Neural progenitor cell (in vitro differentiated cells): ENCODE results near the gene VWA3A. TPM values are rescaled to one million over a fixed set of nuclear protein-coding genes. Genes with fewer than 3 reads are reported as not detected.

Source experiments
- DNase-seq: peaks from one replicate; pipeline ENCODE4 v3.0.0-alpha.2; 2016; ENCODE audit warnings: low spot score
- H2AFZ ChIP-seq: fragments of 200-600 bp; sonication (generic); replicated peaks from 2 replicates; pipeline ENCODE4 v1.6.1; 2016; ENCODE audit warnings: antibody characterized with exemption
- H3F3A ChIP-seq: fragments of 200-600 bp; sonication (generic); 2 replicates; pipeline ENCODE4 v1.6.1; 2016; ENCODE audit warnings: antibody characterized with exemption, low read depth
- H3K27ac ChIP-seq: fragments of 200-600 bp; sonication (generic); 2 replicates; pipeline ENCODE4 v1.5.1; 2016; ENCODE audit warnings: mild to moderate bottlenecking
- H3K27me3 ChIP-seq: fragments of 200-600 bp; sonication (generic); 2 replicates; pipeline ENCODE4 v1.6.1; 2016; ENCODE audit warnings: mild to moderate bottlenecking, moderate library complexity
- H3K36me3 ChIP-seq: fragments of 200-600 bp; sonication (generic); 2 replicates; pipeline ENCODE4 v1.5.1; 2016
- H3K4me1 ChIP-seq: fragments of 200-600 bp; sonication (generic); 2 replicates; pipeline ENCODE4 v1.6.1; 2016; ENCODE audit warnings: mixed run types
- H3K4me2 ChIP-seq: fragments of 200-600 bp; sonication (generic); 2 replicates; pipeline ENCODE4 v1.6.1; 2016
- H3K4me3 ChIP-seq: fragments of 200-600 bp; sonication (generic); 2 replicates; pipeline ENCODE4 v1.5.1; 2016
- H3K79me2 ChIP-seq: fragments of 200-600 bp; sonication (generic); 2 replicates; pipeline ENCODE4 v1.6.1; 2016; ENCODE audit warnings: low read depth
- H3K9ac ChIP-seq: fragments of 200-600 bp; sonication (generic); 2 replicates; pipeline ENCODE4 v1.6.1; 2016
- H3K9me3 ChIP-seq: fragments of 200-600 bp; sonication (generic); 2 replicates; pipeline ENCODE4 v1.5.1; 2016; ENCODE audit warnings: low read depth
- H4K20me1 ChIP-seq: fragments of 200-600 bp; sonication (generic); 2 replicates; pipeline ENCODE4 v1.6.1; 2016; ENCODE audit warnings: low read depth
- H3K27ac Mint-ChIP-seq: 3 replicates; pipeline ENCODE4 v1.8.0; 2021; ENCODE audit warnings: mixed read lengths
- H3K27me3 Mint-ChIP-seq: 2 replicates; pipeline ENCODE4 v1.8.0; 2022; ENCODE audit warnings: low read depth, mild to moderate bottlenecking, inconsistent platforms, moderate library complexity, mixed read lengths; ENCODE audit not compliant: insufficient read depth
- H3K36me3 Mint-ChIP-seq: 3 replicates; pipeline ENCODE4 v1.8.0; 2021; ENCODE audit warnings: mixed read lengths
- H3K4me1 Mint-ChIP-seq: 3 replicates; pipeline ENCODE4 v1.8.0; 2021; ENCODE audit warnings: mixed read lengths
- H3K4me3 Mint-ChIP-seq: 3 replicates; pipeline ENCODE4 v1.8.0; 2021; ENCODE audit warnings: mild to moderate bottlenecking, moderate library complexity, mixed read lengths
- H3K9me3 Mint-ChIP-seq: 3 replicates; pipeline ENCODE4 v1.8.0; 2020; ENCODE audit warnings: mixed read lengths
- EZH2 ChIP-seq: fragments of 200-600 bp; sonication (generic); IDR thresholded peaks from 2 replicates; pipeline ENCODE4 v1.6.1; 2017; ENCODE audit warnings: antibody characterized with exemption, mild to moderate bottlenecking, moderate library complexity
- EZH2phosphoT487 ChIP-seq: fragments of 200-600 bp; sonication (generic); IDR thresholded peaks from 2 replicates; pipeline ENCODE4 v1.6.1; 2017; ENCODE audit warnings: antibody characterized with exemption
- total RNA-seq: library from RNA; depleted of rRNA; stranded (reverse); fragments of >200 nt; gene quantifications from 2 replicates; pipeline ENCODE4 v1.2.3, GENCODE V29; 2015; ENCODE audit warnings: low replicate concordance
- TF ChIP-seq, protein P1 (sequence below): fragments of 200-600 bp; sonication (generic); IDR thresholded peaks from 2 replicates; pipeline ENCODE4 v1.5.1; 2017; ENCODE audit warnings: antibody characterized with exemption, mild to moderate bottlenecking

The VWA3A gene
- total RNA-seq, 1 donor from 2014 or later = 1.0 TPM

GRCh38 chr16:22191532-22192260 is 99.4 kb downstream of the VWA3A start:
- H3K27me3 Mint-ChIP-seq = peaks cover 20% of the 10 kb centered on the region
- Histone ChIP-seq H3K27me3 (peaks cover 16% of the 10 kb centered on the region), H3K79me2 (no peaks in the 10 kb centered on the region), H3F3A (peaks cover 12% of the 10 kb centered on the region), H3K9me3 (no peaks in the 10 kb centered on the region), H3K9ac (no peak overlapping the region), H3K4me3 (peak overlapping the region; percentile 70), H3K4me2 (peak overlapping the region; percentile 70), H3K4me1 (peaks cover 4% of the 10 kb centered on the region), H2AFZ (peak overlapping the region; percentile 26), H3K27ac (no peak overlapping the region), H3K36me3 (no peaks in the 10 kb centered on the region), H4K20me1 (peaks cover 10% of the 10 kb centered on the region)
- no peak for TF ChIP-seq EZH2phosphoT487
- TF ChIP-seq, protein P1, sequence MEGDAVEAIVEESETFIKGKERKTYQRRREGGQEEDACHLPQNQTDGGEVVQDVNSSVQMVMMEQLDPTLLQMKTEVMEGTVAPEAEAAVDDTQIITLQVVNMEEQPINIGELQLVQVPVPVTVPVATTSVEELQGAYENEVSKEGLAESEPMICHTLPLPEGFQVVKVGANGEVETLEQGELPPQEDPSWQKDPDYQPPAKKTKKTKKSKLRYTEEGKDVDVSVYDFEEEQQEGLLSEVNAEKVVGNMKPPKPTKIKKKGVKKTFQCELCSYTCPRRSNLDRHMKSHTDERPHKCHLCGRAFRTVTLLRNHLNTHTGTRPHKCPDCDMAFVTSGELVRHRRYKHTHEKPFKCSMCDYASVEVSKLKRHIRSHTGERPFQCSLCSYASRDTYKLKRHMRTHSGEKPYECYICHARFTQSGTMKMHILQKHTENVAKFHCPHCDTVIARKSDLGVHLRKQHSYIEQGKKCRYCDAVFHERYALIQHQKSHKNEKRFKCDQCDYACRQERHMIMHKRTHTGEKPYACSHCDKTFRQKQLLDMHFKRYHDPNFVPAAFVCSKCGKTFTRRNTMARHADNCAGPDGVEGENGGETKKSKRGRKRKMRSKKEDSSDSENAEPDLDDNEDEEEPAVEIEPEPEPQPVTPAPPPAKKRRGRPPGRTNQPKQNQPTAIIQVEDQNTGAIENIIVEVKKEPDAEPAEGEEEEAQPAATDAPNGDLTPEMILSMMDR = no peak
- TF ChIP-seq EZH2 = no peak
- H3K4me1 Mint-ChIP-seq = peaks cover 29% of the 10 kb centered on the region
- no peak for DNase-seq
- H3K27ac Mint-ChIP-seq = no peak overlapping the region
- peaks cover 4% of the 10 kb centered on the region for H3K36me3 Mint-ChIP-seq
- peak overlapping the region; percentile 91 for H3K4me3 Mint-ChIP-seq
- H3K9me3 Mint-ChIP-seq = peaks cover 6% of the 10 kb centered on the region

GRCh38 chr16:22192261-22193062 is 100.1 kb downstream of the VWA3A start:
- Mint-ChIP-seq H3K4me3 (peak overlapping the region; percentile 91), H3K4me1 (peaks cover 29% of the 10 kb centered on the region), H3K36me3 (peaks cover 4% of the 10 kb centered on the region), H3K27me3 (peaks cover 24% of the 10 kb centered on the region), H3K27ac (no peak overlapping the region), H3K9me3 (peaks cover 6% of the 10 kb centered on the region)
- Histone ChIP-seq H2AFZ (peak overlapping the region; percentile 45), H3K27ac (no peak overlapping the region), H3F3A (peaks cover 15% of the 10 kb centered on the region), H4K20me1 (peaks cover 10% of the 10 kb centered on the region), H3K4me2 (peak overlapping the region; percentile 70), H3K79me2 (no peaks in the 10 kb centered on the region), H3K27me3 (peaks cover 16% of the 10 kb centered on the region), H3K9me3 (no peaks in the 10 kb centered on the region), H3K36me3 (no peaks in the 10 kb centered on the region), H3K4me3 (no peak overlapping the region), H3K9ac (no peak overlapping the region), H3K4me1 (peaks cover 4% of the 10 kb centered on the region)
- peak; percentile 50 for DNase-seq
- TF ChIP-seq EZH2phosphoT487 (no peak), EZH2 (no peak)
- TF ChIP-seq, protein P1 = no peak

DNA sequence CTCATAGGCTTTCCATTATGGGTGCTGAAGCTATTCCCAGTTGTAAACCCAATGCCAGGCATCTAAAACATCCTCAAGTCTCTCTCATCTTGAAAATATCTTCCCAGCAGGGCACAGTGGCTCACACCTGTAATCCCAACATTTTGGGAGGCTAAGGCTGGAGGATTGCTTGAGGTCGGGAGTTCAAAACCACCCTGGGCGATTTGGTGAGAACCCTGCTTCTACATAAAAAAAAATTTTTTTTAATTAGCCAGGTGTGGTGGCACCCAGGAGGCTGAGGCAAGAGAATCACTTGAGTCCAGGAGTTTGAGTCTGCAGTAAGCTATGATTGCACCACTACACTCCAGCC is 100.7 kb downstream of the VWA3A start:
- TF ChIP-seq EZH2 (no peak), EZH2phosphoT487 (no peak)
- TF ChIP-seq, protein P1 = no peak
- no peak overlapping the region for H3K4me2 ChIP-seq
- no peak overlapping the region for H3K27ac Mint-ChIP-seq

More for the DNA sequence above, 100.7 kb downstream of the VWA3A start:
- Histone ChIP-seq H3F3A (peaks cover 15% of the 10 kb centered on the region), H3K9me3 (no peaks in the 10 kb centered on the region), H3K36me3 (no peaks in the 10 kb centered on the region), H2AFZ (no peak overlapping the region), H3K27me3 (peaks cover 16% of the 10 kb centered on the region), H3K9ac (no peak overlapping the region), H4K20me1 (peaks cover 10% of the 10 kb centered on the region), H3K4me3 (no peak overlapping the region), H3K79me2 (no peaks in the 10 kb centered on the region), H3K27ac (no peak overlapping the region), H3K4me1 (peaks cover 4% of the 10 kb centered on the region)
- Mint-ChIP-seq H3K27me3 (peaks cover 24% of the 10 kb centered on the region), H3K9me3 (peaks cover 6% of the 10 kb centered on the region), H3K4me3 (no peak overlapping the region), H3K36me3 (peaks cover 4% of the 10 kb centered on the region), H3K4me1 (peaks cover 29% of the 10 kb centered on the region)
- no peak for DNase-seq
